Mesenteric fat pad (tissue), 1 donor: ENCODE measurements around the gene STARD10. TPM values are rescaled to one million over a fixed set of nuclear protein-coding genes. Genes with fewer than 3 reads are reported as not detected.

Experiments
- DNase-seq: peaks from one replicate; pipeline ENCODE4 v3.0.0-alpha.2; 2020; ENCODE audit warnings: low spot score
- microRNA-seq: library from miRNA; unstranded; fragments of <30 nt; microRNA quantifications from one replicate; pipeline ENCODE4 v1.2.0, GENCODE V29; 2020; ENCODE audit warnings: borderline number of aligned reads
- total RNA-seq: library from RNA; stranded (reverse); fragmentation: NEBNext Ultra II Directional; extraction: Animal tissue kit (Norgen Biotek cat#: 25700); gene quantifications from one replicate; pipeline ENCODE4 v1.2.1, GENCODE V29; 2021
- donor health status: DM: yes; HTN: yes; CAD: no.

The STARD10 gene
- total RNA-seq, 1 donor from 2014 or later = 9.0 TPM

GRCh38 chr11:72711141-72711540 is 82.7 kb downstream of the STARD10 start:
- DNase-seq = no peak

GRCh38 chr11:72710278-72710677 is 83.6 kb downstream of the STARD10 start:
- no peak for DNase-seq

GRCh38 chr11:72709478-72710238 is 84.2 kb downstream of the STARD10 start:
- DNase-seq = no peak

GRCh38 chr11:72707032-72707431 is 86.8 kb downstream of the STARD10 start:
- no peak for DNase-seq

- no peak for DNase-seq
Measured at GRCh38 chr11:72706579-72706978, 87.3 kb downstream of the STARD10 start.

- DNase-seq = no peak
Measured at GRCh38 chr11:72705442-72706365, 88.1 kb downstream of the STARD10 start.

GRCh38 chr11:72704783-72705265 is 89.0 kb downstream of the STARD10 start:
- no peak for DNase-seq

Small RNA genes within 50 kb of the gene (microRNA-seq; reads per million reads assigned to microRNA genes)
- gene MIR4692 = not detected

Other genes starting within 250 kb of the STARD10 start
- 125 TPM for gene PDE2A, start 119.6 kb downstream of the STARD10 start, total RNA-seq
- gene ARAP1, start 41.6 kb downstream of the STARD10 start, total RNA-seq = 80.6 TPM
- gene ATG16L2, start 20.4 kb upstream of the STARD10 start, total RNA-seq = 29.5 TPM